Hindlimb muscle (tissue), 1 donor: Measurements from ENCODE around the gene C1GALT1. TPM values are rescaled to one million over a fixed set of nuclear protein-coding genes. Genes with fewer than 3 reads are reported as not detected.

Source experiments
- DNase-seq: peaks from one replicate; pipeline ENCODE4 v3.0.0-alpha.2; 2013
- polyA plus RNA-seq: library from polyadenylated mRNA; unstranded; fragments of 120-200 nt; gene quantifications from one replicate; pipeline ENCODE4 v1.2.1, GENCODE V29; 2013; ENCODE audit not compliant: insufficient read length

The C1GALT1 gene
- polyA plus RNA-seq, 1 donor, result 17.5 TPM

DNA sequence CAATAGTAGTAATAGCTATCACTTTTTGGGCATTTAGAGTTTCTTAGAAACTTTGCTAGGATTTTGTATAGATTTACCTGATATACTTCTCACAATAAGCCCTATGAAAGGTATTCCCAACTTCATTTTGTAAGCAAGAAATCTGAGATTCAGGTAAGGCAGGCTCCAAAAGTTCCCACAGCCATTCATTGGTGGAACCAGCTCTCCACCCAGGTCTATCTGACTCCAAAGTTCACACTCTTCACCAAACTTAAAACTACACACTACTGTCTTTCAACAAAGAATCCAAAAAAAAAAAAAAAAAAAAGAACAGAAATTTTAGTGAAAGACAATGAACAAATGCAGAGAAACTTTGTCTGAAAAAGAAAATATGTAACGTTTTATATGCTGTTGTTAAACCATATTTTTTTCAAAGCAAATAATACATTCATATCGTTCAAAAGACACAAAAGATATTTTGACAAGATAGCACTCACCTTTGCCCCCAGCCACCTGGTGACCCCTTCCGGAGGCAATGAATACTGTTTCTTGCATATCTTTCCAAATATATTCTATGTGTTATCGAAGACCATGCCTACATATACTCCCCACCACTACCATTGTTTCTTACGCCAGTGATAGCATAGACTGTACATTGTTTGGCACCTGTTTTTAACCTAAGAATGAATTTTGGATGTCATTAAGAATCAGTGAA, 108.2 kb downstream of the C1GALT1 start:
- DNase-seq, result no peak

DNA sequence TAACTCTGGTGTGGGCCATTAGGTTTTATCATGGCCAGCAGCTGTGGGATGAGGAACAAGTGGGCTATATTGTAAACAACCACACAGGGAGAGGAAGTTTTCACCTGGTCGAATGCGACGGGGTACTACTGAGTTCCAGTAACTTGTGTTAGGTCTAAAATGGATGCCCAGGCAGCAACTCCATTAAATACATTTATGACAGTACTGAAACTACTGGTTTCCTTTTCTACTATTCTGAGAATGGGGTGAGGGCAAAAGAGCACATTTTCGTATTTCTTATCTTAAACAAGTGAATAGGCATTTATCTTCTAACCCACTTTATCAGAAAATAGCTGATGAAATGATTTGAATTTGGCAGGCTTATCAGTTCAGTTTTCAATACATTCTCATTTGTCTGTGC, 109.7 kb downstream of the C1GALT1 start:
- DNase-seq, result no peak

DNA sequence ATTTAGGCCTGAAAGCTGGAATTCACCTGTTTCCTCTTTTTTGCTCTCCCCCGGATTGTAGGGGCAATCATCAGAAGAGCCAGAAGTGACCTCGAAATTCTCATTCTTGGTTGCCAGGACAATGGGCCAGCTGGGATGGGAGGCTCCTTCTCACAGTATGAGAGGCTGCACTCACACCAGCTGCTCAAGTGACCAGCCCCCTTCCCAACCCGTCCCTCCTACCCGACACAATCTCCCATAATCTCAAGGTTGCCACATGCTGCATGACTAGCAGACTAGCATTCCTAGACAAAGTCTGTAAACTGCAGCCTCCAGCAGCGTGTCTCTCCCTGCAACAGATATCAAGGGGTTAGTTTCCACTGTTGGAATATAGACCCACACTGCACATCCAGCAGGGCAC, 110.3 kb downstream of the C1GALT1 start:
- DNase-seq, result no peak

DNA sequence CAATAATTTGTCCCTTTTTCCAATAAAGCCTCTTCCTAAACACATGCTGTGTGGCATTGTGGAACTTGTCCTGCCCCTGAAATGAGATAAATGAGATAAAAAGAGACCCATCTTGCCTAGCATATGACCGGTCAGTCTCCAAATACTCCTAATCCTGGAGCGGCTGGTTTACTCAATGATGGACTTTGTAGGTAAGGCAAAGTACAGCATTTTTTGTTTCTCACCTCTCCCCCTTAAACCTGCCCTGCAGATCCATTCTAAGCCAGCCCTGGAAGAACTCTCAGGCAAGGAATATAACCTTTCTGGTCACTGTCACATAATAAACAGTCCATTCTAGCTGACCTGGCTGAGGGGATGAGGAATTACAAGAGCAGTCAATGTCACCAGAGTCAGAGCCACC, 110.7 kb downstream of the C1GALT1 start:
- DNase-seq, result no peak

DNA sequence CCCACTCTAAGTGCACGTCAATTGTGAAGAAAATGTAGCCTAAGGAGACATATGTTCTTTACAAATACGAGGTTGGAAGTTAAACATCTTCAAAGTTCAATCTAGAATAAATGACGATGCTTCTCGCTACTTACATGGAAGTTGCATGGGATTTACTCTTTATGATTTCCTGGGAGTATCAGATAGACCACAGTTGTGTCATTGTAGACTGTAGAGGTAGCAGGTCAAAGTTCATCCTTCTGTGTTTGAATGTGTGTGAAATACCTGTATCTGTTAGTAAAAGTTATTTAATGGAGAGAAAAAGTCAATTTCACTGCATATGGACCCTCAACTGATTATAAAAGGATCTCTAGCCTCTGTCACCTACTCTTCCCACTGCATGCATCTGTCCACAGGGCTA, 112.6 kb downstream of the C1GALT1 start:
- DNase-seq, result no peak
